GM19438 (cell line): Measurements from ENCODE around the gene PRPS1L1.

Source experiments
- ATAC-seq: cut with Tn5 transposase; IDR thresholded peaks from one replicate; pipeline ENCODE4 v1.9.1; 2021; ENCODE audit warnings: low read depth; ENCODE audit not compliant: unreplicated experiment

The PRPS1L1 gene

DNA sequence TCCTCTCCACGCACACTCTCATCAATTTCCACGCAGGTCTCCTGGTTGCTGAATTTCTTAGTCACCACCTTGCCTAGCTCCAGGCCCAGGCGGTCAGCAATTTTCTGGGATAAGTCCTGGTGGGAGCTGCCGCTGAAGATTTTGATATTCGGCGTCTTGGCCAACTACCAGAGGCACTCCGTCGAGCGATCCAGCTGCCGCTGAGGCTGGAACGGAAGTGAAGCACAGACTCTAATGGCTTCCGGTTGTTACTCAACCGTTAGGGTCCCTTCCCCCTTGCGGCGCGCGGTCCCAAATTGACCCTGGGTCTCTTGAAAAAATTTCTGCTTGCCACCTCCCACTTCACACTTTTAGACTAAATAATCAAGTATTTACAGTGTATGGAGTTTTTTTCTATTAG, at the start of gene PRPS1L1:
Gene PRPS1L1 (minus strand): TSS at position 219 of the 400 bp plus-strand sequence.
- no peak for ATAC-seq

DNA sequence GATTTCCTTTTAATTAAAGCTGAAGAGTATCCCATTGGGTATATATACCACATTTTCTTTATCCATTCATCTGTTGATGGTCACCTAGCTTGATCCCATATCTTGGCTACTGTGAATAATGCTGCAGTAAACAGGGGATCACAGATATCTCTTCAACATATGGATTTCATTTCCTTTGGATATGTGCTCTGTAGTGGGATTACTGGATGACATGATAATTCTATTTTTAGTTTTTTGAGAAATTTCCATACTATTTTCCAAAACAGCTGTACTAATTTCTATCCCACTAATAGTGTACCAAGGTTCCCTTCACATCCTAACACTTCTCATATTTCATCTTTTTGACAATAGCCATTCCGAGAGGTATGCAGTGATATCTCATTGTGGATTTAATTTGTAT, 48.8 kb upstream of the PRPS1L1 start:
- no peak for ATAC-seq

DNA sequence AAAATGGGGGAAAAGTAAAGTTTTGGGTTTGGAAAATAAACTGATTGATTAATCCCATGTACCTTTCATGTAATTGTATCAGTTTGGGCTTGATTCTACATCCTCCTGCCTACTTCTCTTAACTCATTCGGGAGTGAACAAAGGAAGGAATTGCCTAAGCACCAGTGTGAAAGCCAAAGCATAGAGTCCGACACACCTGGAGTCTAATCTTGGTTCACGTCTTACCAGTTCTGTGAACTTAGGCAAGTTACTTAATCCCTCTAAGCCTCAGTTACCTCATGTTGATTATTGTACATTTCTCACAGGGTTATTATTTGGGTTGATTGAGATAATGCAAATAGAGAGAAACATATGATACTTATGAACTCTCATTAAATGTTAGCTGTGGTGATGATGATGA, 41.1 kb upstream of the PRPS1L1 start:
- no peak for ATAC-seq

DNA sequence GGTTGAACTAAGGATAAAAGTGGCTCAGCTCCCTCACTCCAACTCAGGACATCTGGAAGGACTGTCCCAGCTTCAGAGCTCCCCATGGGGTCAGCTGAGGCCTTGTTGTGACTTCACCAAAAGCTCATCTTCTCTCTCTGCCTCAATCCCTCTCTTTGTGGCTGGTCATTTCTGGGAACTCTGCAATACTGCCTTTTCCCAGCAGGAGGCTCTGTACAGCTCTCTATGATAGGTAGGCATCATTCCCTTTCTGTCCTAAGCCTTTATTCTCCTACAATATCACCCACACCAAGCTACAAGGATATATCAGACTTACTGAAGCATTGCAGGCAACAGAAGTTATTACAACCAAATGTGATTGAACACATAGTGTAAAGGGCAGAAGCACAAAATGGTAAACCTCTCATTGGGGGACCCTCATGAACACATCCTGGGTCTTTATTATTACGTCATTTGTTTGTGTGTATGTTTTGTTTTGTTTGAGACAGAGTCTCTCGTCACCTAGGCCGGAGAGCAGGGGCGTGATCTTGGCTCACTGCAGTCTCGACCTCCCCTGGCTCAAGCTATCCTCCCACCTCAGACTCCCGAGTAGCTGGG, 36.7 kb upstream of the PRPS1L1 start:
- no peak for ATAC-seq

DNA sequence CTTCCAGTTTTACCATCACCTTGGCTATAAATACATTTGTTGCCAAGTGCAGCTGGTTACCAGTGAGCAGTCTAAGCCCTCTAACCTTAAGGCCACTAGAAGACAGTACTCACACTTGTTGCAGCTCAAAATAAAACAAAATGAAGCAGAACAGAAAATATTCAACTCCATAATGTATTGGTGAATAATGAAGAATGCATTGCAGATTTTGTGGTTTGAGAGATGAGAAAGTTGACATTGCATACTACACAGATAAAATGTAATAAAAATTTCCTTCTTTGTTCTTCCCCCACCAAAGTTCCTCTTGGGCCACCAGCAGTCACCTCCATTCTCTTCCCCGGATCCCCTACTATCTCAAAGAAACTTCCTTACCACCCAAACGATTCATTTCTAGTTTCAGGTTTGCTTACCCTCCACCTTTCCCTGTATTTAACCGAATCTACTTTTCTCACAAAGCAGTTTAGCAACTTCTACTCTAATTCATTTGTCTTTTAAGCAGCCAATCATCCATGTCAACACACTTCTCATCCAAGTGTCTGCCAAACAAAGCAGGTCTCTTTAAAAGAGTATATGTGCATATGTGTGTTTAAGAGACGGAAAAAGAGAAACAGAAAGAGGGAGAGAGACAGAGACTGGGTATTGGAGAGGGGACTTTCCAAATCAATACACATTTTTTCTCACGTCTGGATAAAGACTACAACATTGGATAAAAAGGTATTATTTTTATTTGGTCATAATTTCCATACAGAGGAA, 35.7 kb upstream of the PRPS1L1 start:
- ATAC-seq, result no peak

DNA sequence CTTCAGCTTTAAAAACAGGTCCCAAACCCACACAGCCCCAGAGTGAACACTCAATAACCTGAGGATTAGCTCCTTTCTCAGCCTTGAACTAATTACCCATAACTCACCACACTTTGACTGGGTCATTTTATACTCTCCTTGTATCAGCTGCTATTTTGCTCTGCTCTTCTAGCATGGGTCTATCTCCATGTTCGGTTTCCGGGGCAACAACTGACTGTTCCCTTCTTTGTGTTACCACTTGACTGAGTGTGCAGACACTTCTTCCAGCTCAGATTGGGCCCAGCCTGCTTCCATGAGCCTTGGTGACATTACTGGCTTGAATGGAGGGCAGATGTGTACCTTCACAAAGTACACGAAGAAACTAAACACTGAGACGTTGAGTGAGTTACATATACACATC, 31.5 kb upstream of the PRPS1L1 start:
- ATAC-seq, result no peak

DNA sequence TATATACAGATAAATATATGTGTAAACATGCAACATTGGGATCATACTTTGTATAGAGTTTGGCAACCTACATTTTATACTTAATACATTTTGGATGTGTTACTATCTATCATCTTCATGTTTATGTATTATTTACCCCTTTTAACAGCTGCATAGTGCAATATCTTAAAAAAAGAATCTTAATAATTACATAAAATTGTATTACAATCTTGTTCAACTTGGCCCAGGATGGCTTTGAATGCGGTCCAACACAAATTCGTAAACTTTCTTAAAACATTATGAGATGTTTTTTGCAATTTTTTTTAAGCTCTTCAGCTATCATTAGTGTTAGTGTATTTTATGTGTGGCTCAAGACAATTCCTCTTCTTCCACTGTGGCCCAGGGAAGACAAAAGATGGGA, 26.3 kb upstream of the PRPS1L1 start:
- ATAC-seq, result no peak

DNA sequence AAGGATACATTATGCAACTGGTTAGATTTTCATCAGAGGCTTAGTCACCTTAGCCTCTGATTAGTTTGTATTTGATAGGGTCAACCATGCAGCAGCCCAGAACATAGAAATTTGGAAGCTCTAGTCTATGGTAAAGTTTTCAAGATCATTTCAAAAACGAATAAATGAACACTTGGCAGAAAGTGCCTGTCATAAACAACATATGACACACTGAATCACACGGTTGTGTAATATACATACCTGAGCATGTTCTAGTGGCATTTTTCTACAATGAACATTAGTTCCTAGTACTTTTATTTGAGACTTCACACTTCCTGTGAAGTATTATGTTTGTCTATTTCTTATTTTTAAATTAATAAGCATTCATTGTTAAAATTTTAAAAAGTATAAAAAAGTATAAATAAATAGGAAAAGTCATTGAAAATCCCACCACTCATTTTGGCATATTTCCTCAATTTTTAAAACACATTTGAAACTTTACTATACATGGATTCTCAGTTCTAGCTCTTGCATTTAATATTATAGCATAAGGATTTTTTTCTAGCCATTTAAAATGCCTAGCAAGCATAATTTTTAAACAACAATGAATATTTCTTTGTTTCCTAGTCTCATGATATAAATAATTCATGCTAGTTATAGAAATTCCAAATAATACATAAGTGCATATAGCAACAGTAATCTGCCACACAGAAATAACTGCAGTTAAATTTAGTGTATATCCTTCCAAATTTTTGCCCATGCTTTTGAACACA, 25.7 kb upstream of the PRPS1L1 start:
- no peak for ATAC-seq

DNA sequence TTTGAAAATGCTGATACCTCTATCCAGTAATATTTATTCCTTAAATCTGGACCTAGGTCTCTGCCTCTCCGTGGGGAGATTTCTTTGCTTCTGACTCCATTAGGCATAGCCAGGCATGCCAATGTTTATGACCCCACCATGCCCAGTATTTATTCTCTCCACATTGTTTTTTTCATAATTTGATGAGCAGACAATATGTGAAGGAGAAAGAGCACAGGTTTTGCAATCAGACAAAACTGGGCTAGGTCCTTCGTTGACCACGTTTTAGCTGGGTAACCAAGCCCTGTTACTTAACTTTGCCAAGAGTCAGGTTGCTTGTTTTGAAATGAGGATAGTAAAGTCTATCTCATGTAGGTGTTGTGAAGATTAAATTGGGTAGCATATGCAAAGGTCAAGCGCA, 21.6 kb upstream of the PRPS1L1 start:
- no peak for ATAC-seq

DNA sequence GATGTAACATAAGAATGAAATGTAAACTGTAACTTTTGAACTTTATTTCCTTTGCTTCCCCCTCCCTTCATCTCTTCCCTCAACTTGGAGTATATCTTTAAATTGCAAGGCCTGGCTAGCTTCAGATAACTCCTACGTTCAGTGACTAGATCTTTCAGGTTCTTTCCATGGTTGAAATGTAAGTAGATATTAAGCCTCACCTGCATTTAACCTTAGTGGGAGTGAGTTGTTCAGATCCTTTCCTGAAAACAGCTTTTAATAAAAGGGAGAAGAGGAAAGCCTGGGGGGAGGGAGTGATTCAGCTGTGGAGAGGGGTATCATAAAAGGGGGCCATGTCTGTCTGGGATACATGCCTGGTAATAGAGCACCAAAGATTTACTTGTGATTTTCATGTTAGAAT, 19.0 kb upstream of the PRPS1L1 start:
- ATAC-seq, result no peak

DNA sequence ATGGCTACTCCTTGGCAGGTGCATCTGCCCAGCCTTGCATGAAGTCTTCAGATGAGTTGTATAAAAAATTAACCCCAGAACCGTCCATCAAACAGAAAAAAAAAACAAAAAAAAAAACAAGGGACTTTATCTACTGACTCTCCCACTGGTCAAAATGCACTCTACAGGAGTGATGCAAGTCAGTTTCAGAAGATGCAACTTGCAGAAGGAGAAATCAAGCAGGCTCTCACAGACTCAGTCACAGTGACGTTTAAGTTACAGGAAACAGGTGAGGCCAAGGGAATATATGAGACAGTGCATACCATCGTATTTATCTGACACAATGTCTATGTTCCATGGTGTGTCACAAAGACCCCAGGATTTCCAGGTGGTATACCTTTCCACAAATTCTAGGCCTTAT, 17.5 kb upstream of the PRPS1L1 start:
- no peak for ATAC-seq

DNA sequence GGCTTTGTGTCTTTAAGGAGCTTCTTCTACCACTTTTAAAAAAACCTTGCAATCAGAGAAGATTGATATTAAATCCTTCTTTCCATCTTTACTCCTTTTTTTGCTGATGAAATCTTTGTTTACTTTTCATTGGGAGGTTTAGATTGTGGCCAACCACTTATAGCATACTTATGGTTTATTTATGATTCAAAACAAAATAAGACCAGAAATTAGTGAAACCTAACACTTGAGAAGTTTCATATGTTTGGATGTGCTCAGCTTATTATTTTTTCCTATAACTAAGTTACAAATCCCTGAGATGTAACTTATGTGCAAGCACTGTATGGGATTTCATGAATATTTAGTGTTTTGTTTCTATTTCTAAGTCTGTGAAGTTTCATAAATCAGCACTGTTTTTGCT, 13.5 kb upstream of the PRPS1L1 start:
- no peak for ATAC-seq

DNA sequence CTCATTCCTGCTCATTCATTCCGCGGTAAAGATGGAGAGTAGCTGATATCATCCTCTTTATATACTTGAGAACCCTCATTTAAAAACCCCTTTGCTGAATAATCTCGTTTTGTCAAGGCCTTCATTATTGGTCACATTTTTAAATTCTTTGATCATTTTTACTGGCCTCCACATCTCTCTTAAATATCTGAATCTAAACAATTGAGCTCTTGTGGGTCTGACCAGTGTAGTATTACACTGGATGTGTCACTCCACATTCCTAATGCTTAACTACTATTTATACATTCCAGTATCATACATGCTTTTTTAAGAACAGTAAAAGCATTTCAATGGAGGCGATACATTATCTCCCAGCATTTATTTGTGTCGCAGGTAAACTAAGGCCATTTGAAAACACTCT, 12.6 kb upstream of the PRPS1L1 start:
- no peak for ATAC-seq

DNA sequence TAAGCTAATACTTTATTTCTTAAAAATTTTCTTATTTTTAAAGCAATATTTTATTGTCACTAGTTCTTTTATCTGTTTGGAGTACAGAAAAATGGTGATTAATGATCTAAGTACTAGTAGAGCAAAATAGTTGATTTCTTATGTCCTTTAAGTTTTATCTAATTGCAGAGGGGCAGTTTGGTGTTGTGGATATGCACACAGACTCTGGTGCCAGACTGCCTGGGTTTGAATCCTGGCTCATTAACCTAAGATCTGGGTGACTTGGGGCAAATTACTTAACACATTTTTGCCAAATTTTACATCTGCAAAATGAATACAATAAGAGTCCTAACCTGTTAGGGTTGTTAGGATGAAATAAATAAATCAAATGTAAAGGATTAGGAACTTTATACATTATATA, 10.7 kb upstream of the PRPS1L1 start:
- ATAC-seq, result no peak

DNA sequence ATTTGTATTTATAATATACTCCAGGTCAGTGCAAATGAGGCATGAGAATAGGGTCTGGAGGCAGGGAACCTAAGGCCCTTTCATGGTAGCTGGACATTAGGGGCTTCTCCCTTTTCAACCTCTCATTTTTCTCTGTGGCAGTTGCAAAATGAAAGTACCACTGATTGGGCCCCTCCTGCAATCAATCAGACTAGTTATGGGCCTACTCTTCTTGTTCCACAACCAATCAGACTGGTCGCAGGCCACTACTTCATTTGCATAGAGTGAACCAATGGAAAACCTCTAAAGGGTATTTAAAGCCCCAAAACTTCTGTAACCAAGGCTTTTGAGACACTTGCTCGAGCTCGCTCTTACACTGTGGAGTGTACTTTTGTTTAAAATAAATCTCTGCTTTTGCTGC, 10.0 kb upstream of the PRPS1L1 start:
- ATAC-seq, result no peak

DNA sequence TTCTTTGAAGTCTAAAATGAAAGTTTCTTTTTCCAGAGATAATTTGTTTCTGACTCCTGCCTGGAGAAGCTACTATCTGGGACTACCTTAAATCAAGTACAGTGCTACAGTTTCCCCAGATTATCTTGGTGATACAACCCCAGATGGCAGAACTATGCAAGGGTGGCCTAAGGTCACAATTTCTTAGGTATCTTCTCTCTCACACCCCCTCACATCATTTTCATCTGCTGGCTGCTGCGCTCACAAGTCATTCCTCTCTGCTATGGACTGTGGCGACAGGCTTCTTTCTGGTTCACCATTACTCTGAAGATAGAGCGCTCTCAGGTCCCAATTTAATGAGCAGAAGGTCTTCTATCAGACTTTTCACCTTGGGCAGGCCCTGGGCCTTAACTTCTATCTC, 9.1 kb upstream of the PRPS1L1 start:
- ATAC-seq, result no peak

DNA sequence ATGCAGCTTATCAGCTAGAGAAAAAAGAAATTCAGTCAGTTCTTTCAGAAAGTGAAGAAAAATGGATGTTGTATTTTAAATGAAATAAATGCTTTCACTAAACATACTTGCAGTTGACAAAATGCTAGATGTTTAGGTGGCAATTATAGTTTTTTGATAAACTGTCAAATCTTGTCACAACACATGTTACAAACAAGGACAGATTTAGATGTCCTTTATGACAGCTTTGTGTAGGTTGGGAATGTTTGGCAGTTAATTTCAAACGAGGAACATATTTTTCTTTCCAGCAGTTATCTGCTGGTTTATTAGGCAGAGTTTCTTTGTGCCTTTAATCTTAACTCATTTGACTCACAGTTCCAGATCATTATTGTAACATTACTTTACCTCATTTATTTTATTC, 3.1 kb upstream of the PRPS1L1 start:
- ATAC-seq, result no peak

DNA sequence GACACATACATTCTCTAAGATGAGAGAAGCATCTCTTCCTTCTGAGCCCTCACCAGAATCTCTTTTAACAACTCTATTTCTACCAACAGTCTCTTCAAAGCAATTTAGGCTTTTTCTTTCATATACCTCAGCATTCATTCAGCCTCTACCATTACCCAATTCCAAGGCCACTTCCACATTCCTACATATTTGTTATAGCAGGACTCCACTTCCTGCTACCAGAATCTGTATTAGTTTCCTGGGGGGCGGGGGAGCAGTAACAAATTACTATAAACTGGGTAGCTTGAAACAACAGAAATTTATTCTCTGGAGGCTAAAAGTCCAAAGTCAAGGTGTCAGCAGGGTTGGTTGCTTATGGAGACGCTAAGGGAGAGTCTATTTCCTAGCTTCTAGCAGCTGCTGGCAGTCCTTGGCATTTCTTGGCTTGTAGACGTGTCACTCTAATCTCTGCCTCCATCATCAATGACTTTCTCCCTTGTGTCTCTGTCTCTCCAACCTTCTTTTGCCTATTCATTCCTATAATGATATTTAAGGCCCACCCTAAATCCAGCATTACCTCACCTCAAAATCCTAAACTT, 7.4 kb downstream of the PRPS1L1 start:
- no peak for ATAC-seq

DNA sequence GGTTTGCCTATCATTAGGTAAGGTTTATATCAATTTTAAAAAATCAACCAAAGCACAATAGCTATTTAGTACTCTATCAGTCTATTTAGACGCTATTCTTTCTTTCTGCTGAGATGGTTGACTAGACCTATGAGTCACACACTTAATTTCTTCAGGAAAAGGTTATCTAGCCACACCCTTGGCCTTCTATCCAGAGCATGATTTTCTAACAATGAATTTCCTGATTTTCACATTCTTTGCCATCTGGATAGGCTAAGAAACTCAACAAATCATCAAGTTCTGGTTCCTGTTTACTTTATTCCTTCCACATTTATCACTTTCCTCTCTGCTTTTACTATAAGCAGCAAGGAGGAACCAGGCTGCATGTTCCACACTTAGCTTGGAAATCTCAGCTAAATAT, 8.1 kb downstream of the PRPS1L1 start:
- no peak for ATAC-seq

DNA sequence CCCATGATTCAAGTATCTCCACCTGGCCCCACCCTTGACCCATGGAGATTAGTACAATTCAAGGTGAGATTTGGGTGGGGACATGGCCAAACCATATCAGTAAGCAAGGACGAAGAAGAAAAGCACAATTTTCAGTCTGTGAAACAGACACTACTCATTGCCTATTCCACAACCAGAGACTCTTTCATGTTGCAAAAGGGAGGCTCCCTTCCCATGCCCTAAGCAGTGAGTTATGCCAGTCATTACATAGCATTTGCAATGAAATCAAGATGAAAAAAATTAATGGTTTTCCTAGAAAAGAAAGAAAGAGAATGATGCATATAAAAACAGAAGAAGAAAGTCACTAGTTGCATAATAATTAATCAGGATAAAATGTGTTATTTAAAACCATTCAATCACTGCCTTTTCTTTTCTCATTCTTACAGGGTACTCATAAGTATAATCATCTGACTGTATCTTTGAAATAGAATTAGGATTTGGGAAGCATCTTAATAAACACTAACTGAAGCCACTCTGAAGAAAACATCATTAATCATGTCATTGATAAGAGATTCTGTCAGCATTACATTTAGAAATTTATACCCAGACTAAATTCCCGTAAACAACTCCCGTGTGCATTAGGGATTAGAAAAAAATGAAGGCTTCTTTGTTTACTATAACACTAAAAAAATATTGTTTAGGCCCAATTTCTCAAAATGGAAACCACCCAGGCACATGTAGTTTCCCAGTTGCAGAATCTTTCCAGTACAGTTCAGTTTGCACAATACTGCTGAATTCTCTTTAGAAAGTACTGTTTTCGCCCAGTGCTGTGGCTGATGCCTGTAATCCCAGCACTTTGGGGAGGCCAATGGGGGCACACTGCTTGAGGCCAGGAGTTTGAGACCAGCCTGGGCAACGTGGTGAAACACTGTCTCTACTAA, 9.1 kb downstream of the PRPS1L1 start:
- ATAC-seq, result no peak
